GM19438 (cell line): ENCODE results near the gene NPHP4.
"Not testable (repeated sequence)": the region's sequence is repeated elsewhere in the genome, so short reads cannot be mapped to it uniquely, and the experiment has no call there.

Experiments used
- ATAC-seq: cut with Tn5 transposase; IDR thresholded peaks from one replicate; pipeline ENCODE4 v1.9.1; 2021; ENCODE audit warnings: low read depth; ENCODE audit not compliant: unreplicated experiment

The NPHP4 gene

GRCh38 chr1:5938101-5938646 is 54.1 kb downstream of the NPHP4 start:
- ATAC-seq, result no peak

GRCh38 chr1:5937373-5937857 is 54.8 kb downstream of the NPHP4 start:
- no peak for ATAC-seq

DNA sequence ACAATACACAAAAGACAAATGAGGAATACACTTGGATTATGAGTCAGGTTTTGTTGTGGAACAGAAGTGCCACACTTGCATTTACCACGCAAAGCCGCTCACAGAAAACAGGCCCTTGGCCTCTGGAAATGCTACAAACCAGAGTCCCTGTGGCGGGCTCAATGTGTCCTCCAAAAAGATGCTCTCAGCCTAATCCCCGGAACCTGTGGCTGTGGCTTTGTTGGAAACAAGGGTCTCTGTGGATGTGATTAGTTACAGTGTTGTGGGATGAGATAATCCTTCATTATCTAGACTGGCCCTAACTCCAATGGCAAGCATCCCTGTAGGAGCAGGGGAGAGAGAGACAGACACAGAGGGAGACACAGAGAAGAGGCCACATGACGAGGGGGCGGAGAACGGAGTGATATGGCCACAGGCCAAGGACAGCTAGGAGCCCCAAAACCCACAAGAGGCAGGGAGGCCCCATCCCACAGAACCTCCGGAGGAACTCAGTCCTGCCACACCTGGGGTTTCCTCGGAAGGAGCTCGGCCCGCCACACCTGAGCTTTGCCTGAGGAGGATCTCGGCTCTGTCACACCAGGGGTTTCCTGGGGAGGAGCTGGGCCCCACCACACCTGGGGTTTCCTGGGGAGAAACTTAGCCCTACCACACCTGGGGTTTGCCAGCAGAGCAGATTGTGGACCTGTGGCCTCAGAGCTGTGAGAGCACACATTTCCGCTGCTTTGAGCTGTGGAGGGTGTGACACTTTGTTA is 55.4 kb downstream of the NPHP4 start:
- ATAC-seq, result no peak

- ATAC-seq, result no peak
Measured at GRCh38 chr1:5936126-5936525, 56.1 kb downstream of the NPHP4 start.

DNA sequence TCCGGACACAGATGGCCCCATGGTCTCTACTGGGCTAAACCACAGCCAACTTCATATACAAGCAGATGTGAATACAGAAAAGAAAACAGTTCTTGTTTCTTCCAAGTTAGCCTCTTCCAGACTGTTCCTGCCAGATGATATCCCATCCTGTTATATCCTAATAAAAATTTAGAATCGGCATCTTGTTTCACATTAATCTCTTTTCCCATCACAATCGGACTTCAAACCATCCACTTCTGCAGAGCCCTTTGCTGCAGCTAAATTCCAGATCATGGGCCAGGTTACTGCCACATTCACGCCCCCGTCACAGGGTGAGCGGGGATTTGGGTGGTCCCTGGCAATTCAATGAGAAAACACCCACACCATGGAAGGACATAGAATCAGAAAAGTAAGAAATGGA is 57.2 kb downstream of the NPHP4 start:
- ATAC-seq, result no peak

- ATAC-seq, result no peak
Measured at GRCh38 chr1:5934058-5934884, 58.0 kb downstream of the NPHP4 start.

DNA sequence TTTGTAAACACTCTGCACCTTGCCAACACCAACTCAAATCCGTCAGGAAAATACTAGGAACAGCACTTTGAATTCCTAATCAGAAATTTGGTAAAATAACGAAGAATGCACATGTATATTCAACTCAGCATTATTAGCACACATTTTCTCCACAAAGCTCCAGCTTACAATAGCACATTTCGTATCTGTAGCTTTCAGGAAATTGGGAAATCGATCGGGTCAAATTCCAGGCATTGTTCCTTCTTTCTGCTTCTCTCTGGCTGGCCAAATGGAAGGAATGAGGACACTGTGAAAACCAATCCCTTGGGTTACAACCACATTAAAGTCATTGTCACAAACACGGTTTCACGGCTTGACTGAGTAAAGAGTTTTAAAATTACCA is 58.6 kb downstream of the NPHP4 start:
- ATAC-seq, result no peak

DNA sequence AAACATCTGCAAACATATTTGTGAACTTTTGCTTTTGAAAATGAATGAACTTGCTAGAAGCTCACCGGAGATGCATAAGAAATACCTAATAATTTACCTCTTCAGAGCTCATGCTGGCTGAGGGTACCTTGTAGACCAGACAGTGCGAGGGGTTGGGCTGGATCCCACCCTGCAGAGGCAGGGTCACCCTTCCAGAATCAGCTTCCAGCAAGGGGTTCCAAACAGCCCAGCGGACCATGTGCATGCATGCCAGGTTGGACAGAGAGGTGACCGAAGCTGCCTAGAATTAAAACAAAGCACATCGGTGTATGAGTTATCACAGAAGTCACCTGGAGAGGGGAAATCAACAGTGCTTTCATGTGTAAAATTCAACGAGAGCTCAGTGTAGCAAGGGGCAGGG is 59.2 kb downstream of the NPHP4 start:
- no peak for ATAC-seq

- ATAC-seq, result no peak
Measured at GRCh38 chr1:5928714-5929400, 63.4 kb downstream of the NPHP4 start.

- ATAC-seq, result no peak
Measured at GRCh38 chr1:5927506-5928370, 64.5 kb downstream of the NPHP4 start.

DNA sequence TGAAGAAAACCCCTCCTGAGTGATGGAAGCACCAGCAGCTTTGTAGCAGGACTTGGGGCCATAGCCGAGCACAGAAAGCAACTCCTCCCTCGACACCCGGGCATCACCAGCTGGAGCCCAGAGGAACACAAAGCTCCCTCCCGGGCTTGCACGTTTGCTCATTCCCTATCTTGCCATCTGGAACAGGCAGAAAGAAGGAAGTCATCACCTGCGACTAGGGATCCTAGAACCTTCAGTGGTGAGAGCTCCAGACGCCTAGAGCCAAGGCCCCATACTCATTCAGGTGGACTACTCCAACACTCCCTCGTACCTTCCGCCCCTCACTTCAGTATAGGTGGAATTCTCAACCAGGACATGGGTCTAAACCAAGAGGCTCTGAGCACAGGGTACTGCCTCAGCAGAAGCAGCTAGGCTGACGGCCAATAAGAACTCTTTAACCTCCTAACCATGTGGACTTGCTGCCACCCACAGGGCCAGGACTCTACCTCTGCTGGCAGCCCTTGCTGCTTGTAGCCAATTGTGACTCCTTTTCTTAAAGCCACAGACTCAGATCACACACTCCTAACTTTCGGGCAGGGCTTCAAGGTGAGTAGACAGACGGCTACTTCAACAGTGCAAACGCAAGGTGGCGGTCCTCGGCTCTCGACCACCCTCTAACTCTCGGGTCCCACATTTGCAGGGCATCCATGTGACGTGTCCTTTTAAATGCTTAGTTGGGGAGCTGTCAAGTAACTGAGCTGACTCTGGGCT is 65.4 kb downstream of the NPHP4 start:
- ATAC-seq, result no peak

GRCh38 chr1:5922700-5923330 is 69.4 kb downstream of the NPHP4 start:
- ATAC-seq, result not testable (repeated sequence)

GRCh38 chr1:5921671-5922070 is 70.6 kb downstream of the NPHP4 start:
- no peak for ATAC-seq

DNA sequence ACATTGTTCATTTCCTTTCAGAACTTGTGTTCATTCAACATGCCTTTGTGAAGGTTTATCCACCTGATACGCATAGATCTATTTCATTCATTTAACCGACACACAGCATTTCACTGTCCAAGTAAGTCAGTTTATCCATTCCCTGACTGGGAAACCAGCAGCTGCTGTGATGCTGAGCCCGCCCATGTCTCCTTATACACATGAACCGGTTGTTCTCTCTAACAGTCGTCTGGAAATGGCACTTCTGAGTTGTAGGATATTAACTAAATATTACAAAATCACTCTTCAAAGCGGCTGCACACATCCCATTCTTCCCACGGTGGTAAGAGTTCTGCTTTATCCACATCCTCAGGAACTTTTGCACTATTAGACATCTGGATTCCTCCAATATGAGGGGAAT is 71.1 kb downstream of the NPHP4 start:
- ATAC-seq, result no peak

GRCh38 chr1:5920201-5920600 is 72.0 kb downstream of the NPHP4 start:
- ATAC-seq, result no peak

GRCh38 chr1:5918275-5918649 is 74.0 kb downstream of the NPHP4 start:
- no peak for ATAC-seq

- no peak for ATAC-seq
Measured at GRCh38 chr1:5917591-5918274, 74.5 kb downstream of the NPHP4 start.

GRCh38 chr1:5917281-5917590 is 75.0 kb downstream of the NPHP4 start:
- ATAC-seq, result no peak
